Glutamatergic neuron (in vitro differentiated cells): ENCODE results near the gene HCN3. TPM values are rescaled to one million over a fixed set of nuclear protein-coding genes. Genes with fewer than 3 reads are reported as not detected.
A peak's percentile ranks its signal among the peaks of the same experiment; 100 is the strongest.
"Not testable (repeated sequence)": the region's sequence is repeated elsewhere in the genome, so short reads cannot be mapped to it uniquely, and the experiment has no call there.

Experiments
- DNase-seq: peaks from one replicate; pipeline ENCODE4 v3.0.0; 2022
- H3K27ac Mint-ChIP-seq: one replicate; pipeline ENCODE4 v1.8.0; 2020; ENCODE audit warnings: mild to moderate bottlenecking, mixed read lengths, inconsistent platforms; ENCODE audit not compliant: unreplicated experiment
- H3K27me3 Mint-ChIP-seq: one replicate; pipeline ENCODE4 v1.8.0; 2020; ENCODE audit warnings: mild to moderate bottlenecking, moderate library complexity, mixed read lengths, inconsistent platforms; ENCODE audit not compliant: unreplicated experiment
- H3K36me3 Mint-ChIP-seq: one replicate; pipeline ENCODE4 v1.8.0; 2020; ENCODE audit warnings: mild to moderate bottlenecking, mixed read lengths, inconsistent platforms; ENCODE audit not compliant: unreplicated experiment
- H3K4me1 Mint-ChIP-seq: one replicate; pipeline ENCODE4 v1.8.0; 2020; ENCODE audit warnings: mild to moderate bottlenecking, low read depth, mixed read lengths, inconsistent platforms; ENCODE audit not compliant: unreplicated experiment
- H3K4me3 Mint-ChIP-seq: one replicate; pipeline ENCODE4 v1.8.0; 2020; ENCODE audit warnings: mild to moderate bottlenecking, mixed read lengths, inconsistent platforms; ENCODE audit not compliant: unreplicated experiment
- H3K9me3 Mint-ChIP-seq: one replicate; pipeline ENCODE4 v1.8.0; 2020; ENCODE audit warnings: mild to moderate bottlenecking, moderate library complexity, mixed read lengths, inconsistent platforms; ENCODE audit not compliant: unreplicated experiment
- CTCF ChIP-seq: fragments of 200-600 bp; sonication (generic); IDR thresholded peaks from one replicate; pipeline ENCODE4 v1.5.0; 2021; ENCODE audit not compliant: partially characterized antibody, unreplicated experiment
- total RNA-seq: library from RNA; stranded (reverse); fragmentation: NEBNext Ultra II Directional; extraction: Animal tissue kit (Norgen Biotek cat#: 25700); gene quantifications from one replicate; pipeline ENCODE4 v1.2.1, GENCODE V29; 2021; ENCODE audit not compliant: unreplicated experiment

The HCN3 gene
- total RNA-seq, 1 donor from 2014 or later, result 30.5 TPM

- Mint-ChIP-seq H3K4me1 (peaks cover 14% of the 10 kb centered on the region), H3K27me3 (peaks cover 13% of the 10 kb centered on the region), H3K9me3 (peaks cover 15% of the 10 kb centered on the region), H3K36me3 (peaks cover 7% of the 10 kb centered on the region), H3K27ac (peak overlapping the region; percentile 87), H3K4me3 (peak overlapping the region; percentile 84)
- peak; percentile 28 for TF ChIP-seq CTCF
- peak; percentile 98 for DNase-seq
These were observed 32.7 kb upstream of the HCN3 start for GRCh38 chr1:155244368-155245162.

- H3K27me3 Mint-ChIP-seq, result peaks cover 13% of the 10 kb centered on the region
- H3K4me1 Mint-ChIP-seq, result peaks cover 14% of the 10 kb centered on the region
- H3K27ac Mint-ChIP-seq, result peak overlapping the region; percentile 87
- no peak for TF ChIP-seq CTCF
- no peak for DNase-seq
- H3K36me3 Mint-ChIP-seq, result peaks cover 7% of the 10 kb centered on the region
- H3K4me3 Mint-ChIP-seq, result peak overlapping the region; percentile 84
- H3K9me3 Mint-ChIP-seq, result peaks cover 15% of the 10 kb centered on the region
These were observed 32.1 kb upstream of the HCN3 start for GRCh38 chr1:155245163-155245524.

GRCh38 chr1:155246796-155247195 lies 30.5 kb upstream of the HCN3 start:
- peak overlapping the region; percentile 8 for H3K4me3 Mint-ChIP-seq
- H3K9me3 Mint-ChIP-seq, result peaks cover 15% of the 10 kb centered on the region
- not testable (repeated sequence) for DNase-seq, H3K36me3 Mint-ChIP-seq
- peaks cover 16% of the 10 kb centered on the region for H3K27me3 Mint-ChIP-seq
- H3K27ac Mint-ChIP-seq, result peak overlapping the region; percentile 8
- H3K4me1 Mint-ChIP-seq, result peaks cover 12% of the 10 kb centered on the region

GRCh38 chr1:155247667-155248553 lies 29.4 kb upstream of the HCN3 start:
- no peak overlapping the region for H3K27ac Mint-ChIP-seq
- peaks cover 15% of the 10 kb centered on the region for H3K9me3 Mint-ChIP-seq
- H3K36me3 Mint-ChIP-seq, result peaks cover 7% of the 10 kb centered on the region
- no peak for TF ChIP-seq CTCF
- peaks cover 16% of the 10 kb centered on the region for H3K4me1 Mint-ChIP-seq
- H3K27me3 Mint-ChIP-seq, result peaks cover 18% of the 10 kb centered on the region
- no peak for DNase-seq
- H3K4me3 Mint-ChIP-seq, result no peak overlapping the region

- no peak for DNase-seq
- H3K9me3 Mint-ChIP-seq, result peaks cover 12% of the 10 kb centered on the region
- no peak overlapping the region for H3K4me3 Mint-ChIP-seq
- H3K36me3 Mint-ChIP-seq, result peaks cover 7% of the 10 kb centered on the region
- TF ChIP-seq CTCF, result no peak
- peaks cover 14% of the 10 kb centered on the region for H3K27me3 Mint-ChIP-seq
- no peak overlapping the region for H3K27ac Mint-ChIP-seq
- peaks cover 24% of the 10 kb centered on the region for H3K4me1 Mint-ChIP-seq
These were observed 27.0 kb upstream of the HCN3 start for GRCh38 chr1:155250246-155250632.
